H1 (cell line): ENCODE measurements around the gene AGRN. TPM values are rescaled to one million over a fixed set of nuclear protein-coding genes. Genes with fewer than 3 reads are reported as not detected.

ENCODE experiments used
- CTCF ChIA-PET: fragments of 300-600 bp; sonication (Branson Sonifier 250); formaldehyde crosslinking; loops from one replicate; lab custom pipeline; 2021; ENCODE audit not compliant: partially characterized antibody; lab: Charles Lee
- POLR2A ChIA-PET: fragments of 300-600 bp; sonication (Branson Sonifier 250); formaldehyde crosslinking; loops from one replicate; lab custom pipeline; 2021; ENCODE audit warnings: inconsistent platforms; ENCODE audit not compliant: partially characterized antibody; lab: Charles Lee
- DNase-seq, 2 experiments: peaks; one replicate each; pipeline versions ENCODE4 v3.0.0 to v3.0.0-alpha.2; 2010 to 2022; ENCODE audit warnings: low spot score in 2 of 2, low read depth in 1 of 2, mixed read lengths in 1 of 2
- FAIRE-seq: peaks from 2 replicates; lab custom pipeline; 2011; peaks lifted over from hg19 to GRCh38; lab: Jason Lieb, UNC
- H2AFZ ChIP-seq: 2 replicates; pipeline ENCODE4 v1.8.1; 2012; ENCODE audit warnings: low read length, inconsistent platforms
- H2AK5ac ChIP-seq: 2 replicates; pipeline ENCODE4 v1.6.1; 2013; ENCODE audit warnings: low read depth, low read length
- H2BK120ac ChIP-seq: replicated peaks from 2 replicates; pipeline ENCODE3; 2013; ENCODE audit warnings: low read depth, low read length, inconsistent platforms
- H2BK12ac ChIP-seq: 2 replicates; pipeline ENCODE4 v1.6.1; 2013; ENCODE audit warnings: low read depth, low read length
- H2BK15ac ChIP-seq: 2 replicates; pipeline ENCODE4 v1.6.1; 2013; ENCODE audit warnings: low read length
- H2BK20ac ChIP-seq: 2 replicates; pipeline ENCODE4 v1.6.1; 2013; ENCODE audit warnings: low read length
- H2BK5ac ChIP-seq: 2 replicates; pipeline ENCODE4 v1.6.1; 2013; ENCODE audit warnings: low read depth, low read length
- H3K14ac ChIP-seq: 2 replicates; pipeline ENCODE4 v1.6.1; 2013; ENCODE audit warnings: inconsistent platforms; ENCODE audit not compliant: insufficient read length
- H3K18ac ChIP-seq: 2 replicates; pipeline ENCODE4 v1.6.1; 2013; ENCODE audit warnings: low read length; ENCODE audit errors: extremely low read depth
- H3K23ac ChIP-seq: 2 replicates; pipeline ENCODE4 v1.6.1; 2013; ENCODE audit warnings: inconsistent platforms; ENCODE audit not compliant: insufficient read length
- H3K23me2 ChIP-seq: 2 replicates; pipeline ENCODE4 v1.6.1; 2013; ENCODE audit warnings: low read depth, low read length
- H3K27ac ChIP-seq: 2 replicates; pipeline ENCODE4 v1.6.1; 2011; ENCODE audit warnings: low read depth, low read length, inconsistent platforms
- H3K27me3 ChIP-seq, 4 experiments: replicated peaks in 1 of 4; 1 replicate in 1 of 4; 2 replicates in 3 of 4; pipeline versions ENCODE4 v1.6.1 to v1.8.1; 2011 to 2013; ENCODE audit warnings: low read length in 3 of 4, mild to moderate bottlenecking in 3 of 4, inconsistent platforms in 2 of 4, mixed read lengths in 2 of 4, moderate library complexity in 1 of 4; ENCODE audit not compliant: control insufficient read depth in 3 of 4, insufficient read depth in 3 of 4; ENCODE audit errors: extremely low read depth in 1 of 4
- H3K36me3 ChIP-seq, 4 experiments: 2 replicates each; pipeline versions ENCODE4 v1.6.1 to v1.8.1; 2011 to 2013; ENCODE audit warnings: mild to moderate bottlenecking in 4 of 4, low read length in 3 of 4, moderate library complexity in 2 of 4, control low read depth in 1 of 4, inconsistent platforms in 1 of 4; ENCODE audit not compliant: insufficient read depth in 4 of 4, control insufficient read depth in 2 of 4
- H3K4ac ChIP-seq: replicated peaks from 2 replicates; pipeline ENCODE3; 2013; ENCODE audit warnings: low read length, low read depth, mixed read lengths, inconsistent platforms; ENCODE audit not compliant: insufficient read length
- H3K4me1 ChIP-seq, 4 experiments: replicated peaks in 1 of 4; 1 replicate in 1 of 4; 2 replicates in 3 of 4; pipeline versions ENCODE4 v1.6.1 to v1.8.1; 2011 to 2013; ENCODE audit warnings: low read length in 3 of 4, inconsistent platforms in 2 of 4, mixed read lengths in 1 of 4; ENCODE audit not compliant: insufficient read depth in 4 of 4, control insufficient read depth in 3 of 4
- H3K4me2 ChIP-seq, 2 experiments: 2 replicates each; pipeline versions ENCODE4 v1.6.1 to v1.8.1; 2011 to 2013; ENCODE audit warnings: low read depth in 2 of 2, low read length in 2 of 2, control low read depth in 1 of 2, inconsistent platforms in 1 of 2, mild to moderate bottlenecking in 1 of 2; ENCODE audit not compliant: insufficient read depth in 1 of 2
- H3K4me3 ChIP-seq, 4 experiments: fragments of 200-600, 300-600 bp in 1 of 4; sonication (generic), shearing (Covaris generic), sonication (Bioruptor Twin) in 1 of 4; 2 replicates each; pipeline versions ENCODE4 v1.5.1 to v1.8.1; 2011 to 2016; ENCODE audit warnings: low read length in 4 of 4, low read depth in 3 of 4, control low read depth in 2 of 4, inconsistent platforms in 2 of 4, mild to moderate bottlenecking in 2 of 4, mixed read lengths in 1 of 4, moderate library complexity in 1 of 4; ENCODE audit not compliant: insufficient read depth in 2 of 4; ENCODE audit errors: extremely low read depth in 1 of 4
- H3K56ac ChIP-seq: replicated peaks from 2 replicates; pipeline ENCODE3; 2013; ENCODE audit warnings: low read depth, mild to moderate bottlenecking, mixed read lengths, low read length, inconsistent platforms; ENCODE audit not compliant: insufficient read length
- H3K79me1 ChIP-seq: 2 replicates; pipeline ENCODE4 v1.6.1; 2013; ENCODE audit warnings: low read depth, low read length, control low read depth
- H3K79me2 ChIP-seq, 2 experiments: 2 replicates each; pipeline versions ENCODE4 v1.6.1 to v1.8.1; 2012 to 2013; ENCODE audit warnings: low read length in 2 of 2, mild to moderate bottlenecking in 2 of 2, inconsistent platforms in 1 of 2; ENCODE audit not compliant: insufficient read depth in 2 of 2, control insufficient read depth in 1 of 2
- H3K9ac ChIP-seq, 4 experiments: replicated peaks in 1 of 4; 1 replicate in 1 of 4; 2 replicates in 3 of 4; pipeline versions ENCODE4 v1.6.1 to v1.8.1; 2011 to 2013; ENCODE audit warnings: low read depth in 3 of 4, low read length in 3 of 4, control low read depth in 2 of 4, mild to moderate bottlenecking in 2 of 4, moderate library complexity in 2 of 4, inconsistent platforms in 1 of 4; ENCODE audit errors: extremely low read depth in 1 of 4
- H3K9me3 ChIP-seq, 2 experiments: 2 replicates each; pipeline versions ENCODE4 v1.6.1 to v1.8.1; 2012 to 2013; ENCODE audit warnings: mild to moderate bottlenecking in 2 of 2, moderate library complexity in 2 of 2, control low read depth in 1 of 2, inconsistent platforms in 1 of 2, low read depth in 1 of 2, low read length in 1 of 2, mixed read lengths in 1 of 2; ENCODE audit not compliant: insufficient read depth in 2 of 2
- H4K20me1 ChIP-seq, 2 experiments: replicated peaks in 1 of 2; 2 replicates each; pipeline versions ENCODE3 to v1.8.1; 2011 to 2013; ENCODE audit warnings: inconsistent platforms in 2 of 2, low read length in 2 of 2, mild to moderate bottlenecking in 1 of 2; ENCODE audit not compliant: insufficient read depth in 2 of 2, control insufficient read depth in 1 of 2
- H4K5ac ChIP-seq: 2 replicates; pipeline ENCODE4 v1.6.1; 2013; ENCODE audit warnings: low read length, low read depth, mixed read lengths, inconsistent platforms; ENCODE audit not compliant: insufficient read length
- H4K8ac ChIP-seq: 2 replicates; pipeline ENCODE4 v1.8.0; 2013; ENCODE audit warnings: mild to moderate bottlenecking, moderate library complexity, low read length, inconsistent platforms; ENCODE audit not compliant: insufficient read depth; ENCODE audit errors: extremely low read depth
- H4K91ac ChIP-seq: replicated peaks from 2 replicates; pipeline ENCODE3; 2013; ENCODE audit warnings: low read length, mixed read lengths, inconsistent platforms; ENCODE audit not compliant: insufficient read length
- KDM1A ChIP-seq: fragments of 200-600, 300-600 bp; sonication (generic); IDR thresholded peaks from 2 replicates; pipeline ENCODE4 v1.7.1; 2016; ENCODE audit warnings: mild to moderate bottlenecking, low read length, borderline replicate concordance
- POU5F1 ChIP-seq: IDR thresholded peaks from 2 replicates; pipeline ENCODE4 v1.6.1; 2011; ENCODE audit warnings: low read depth, mild to moderate bottlenecking, low read length, moderate library complexity
- RAD21 ChIP-seq, 2 experiments: IDR thresholded peaks in 1 of 2; conservative IDR thresholded peaks in 1 of 2; 2 replicates each; pipeline ENCODE4 v1.6.1; 2011; ENCODE audit warnings: low read depth in 2 of 2, low read length in 2 of 2, improper control_type of control experiment in 1 of 2, inconsistent platforms in 1 of 2, mild to moderate bottlenecking in 1 of 2, moderate library complexity in 1 of 2
- RFX5 ChIP-seq: IDR thresholded peaks from 2 replicates; pipeline ENCODE4 v1.6.1; 2011; ENCODE audit warnings: low read depth, low read length, improper control_type of control experiment, borderline replicate concordance
- SP1 ChIP-seq: IDR thresholded peaks from 2 replicates; pipeline ENCODE4 v1.6.1; 2011; ENCODE audit warnings: low read depth, low read length
- SRF ChIP-seq: IDR thresholded peaks from 2 replicates; pipeline ENCODE4 v1.6.1; 2011; ENCODE audit warnings: mild to moderate bottlenecking, low read depth, low read length, moderate library complexity
- ZNF274 ChIP-seq: IDR thresholded peaks from 2 replicates; pipeline ENCODE4 v1.7.0; 2012; ENCODE audit warnings: low read length, borderline replicate concordance; ENCODE audit errors: extremely low read depth
- WGBS, 2 experiments: shearing (Covaris generic) in 1 of 2; methylation state at CpG; one replicate each; pipeline versions ENCODE4 v1.1.6 to v1.1.7; 2013 to 2015; ENCODE audit warnings: low lambda C conversion rate in 2 of 2, mixed read lengths in 2 of 2, inconsistent platforms in 1 of 2, low coverage in 1 of 2, missing lambda C conversion rate in 1 of 2; ENCODE audit not compliant: insufficient replicate concordance in 2 of 2, insufficient coverage in 1 of 2, insufficient read length in 1 of 2; ENCODE audit errors: extremely low coverage in 1 of 2, missing lambda C conversion rate in 1 of 2; 5-methylcytosine and 5-hydroxymethylcytosine counted together
- polyA plus RNA-seq, 7 experiments: library from polyadenylated mRNA; depleted of rRNA in 3 of 7; stranded (reverse) in 5 of 7; unstranded in 2 of 7; fragments of >200 nt in 5 of 7; fragments of 200-250 nt in 2 of 7; gene quantifications; 1 replicate in 5 of 7; 2 replicates in 1 of 7; 4 replicates in 1 of 7; pipeline versions ENCODE4 v1.2.1 to v1.2.3, GENCODE V29; 2011 to 2013; ENCODE audit warnings: missing spikeins in 2 of 7, mixed read lengths in 2 of 7
- total RNA-seq: library from RNA; stranded (reverse); fragmentation: NEBNext Ultra II Directional; extraction: Animal tissue kit (Norgen Biotek cat#: 25700); gene quantifications from 2 replicates; pipeline ENCODE4 v1.2.1, GENCODE V29; 2021
- TF ChIP-seq, protein P1 (sequence below): IDR thresholded peaks from 2 replicates; pipeline ENCODE4 v1.6.1; 2011; ENCODE audit warnings: low read length, improper control_type of control experiment

AGRN gene
- total and polyA plus RNA-seq, 2 of the 8 experiments (the other 6 are each of a cell fraction or from before 2014, with no cell fraction given): 52.3 to 155 TPM

- POLR2A ChIA-PET: interaction anchor here (0.5 to 1.5 kb wide), 5 partner anchors 9 to 58 kb away, joined by 3 to 5 read pairs (median 3); partner anchors contain the start of gene HES4
- peaks cover 2% of the 10 kb centered on the region; the same call in 1 of the 2 replicates for H3K23me2 ChIP-seq
- no peak for DNase-seq
These were observed 39.8 kb upstream of the AGRN start for GRCh38 chr1:980137-980571.

More at GRCh38 chr1:980137-980571, 39.8 kb upstream of the AGRN start:
- Histone ChIP-seq H2BK5ac (no peak overlapping the region), H3K9ac (no peak overlapping the region), H3K27me3 (peaks cover 0 to 17% (median 7%) of the 10 kb centered on the region in 4 experiments; a peak in 4 of 7 replicates), H2AFZ (no peak overlapping the region), H4K20me1 (peaks cover 0 to 12% of the 10 kb centered on the region in 2 experiments), H2BK120ac (no peak overlapping the region), H2BK20ac (no peak overlapping the region), H3K36me3 (no peaks in the 10 kb centered on the region), H3K4ac (no peak overlapping the region), H3K56ac (no peak overlapping the region), H3K9me3 (no peaks in the 10 kb centered on the region), H2BK12ac (no peak overlapping the region), H2AK5ac (no peak overlapping the region), H4K5ac (no peak overlapping the region), H3K14ac (no peak overlapping the region), H3K23ac (no peak overlapping the region), H2BK15ac (0 out of 2 replicates have a peak overlapping the region, but pooled peaks have one; percentile 61), H3K4me3 (no peak overlapping the region), H3K79me2 (no peaks in the 10 kb centered on the region), H3K4me2 (no peak overlapping the region), H3K18ac (no peak overlapping the region), H3K4me1 (peaks cover 0 to 10% (median under 1%) of the 10 kb centered on the region in 4 experiments; a peak in 4 of 7 replicates), H4K91ac (no peak overlapping the region), H3K27ac (no peak overlapping the region), H3K79me1 (no peaks in the 10 kb centered on the region), H4K8ac (peak overlapping the region; percentile 68; the same call in 1 of the 2 replicates)
- no peak for FAIRE-seq
- 94% methylated on average over 9 of the region's 13 CpGs; no CpG with 5 or more reads in 1 of the 2 experiments for WGBS, 2 experiments
- TF ChIP-seq RAD21 (IDR thresholded peaks at IDR 0.05 in 1 of 2, conservative IDR thresholded peaks at IDR 0.05 in 1 of 2; ENCODE audit: low read depth in 2 of 2, low read length in 2 of 2) (no peak), SP1 (no peak), RFX5 (no peak), SRF (no peak), KDM1A (no peak), POU5F1 (no peak), ZNF274 (no peak)
- TF ChIP-seq, protein P1, sequence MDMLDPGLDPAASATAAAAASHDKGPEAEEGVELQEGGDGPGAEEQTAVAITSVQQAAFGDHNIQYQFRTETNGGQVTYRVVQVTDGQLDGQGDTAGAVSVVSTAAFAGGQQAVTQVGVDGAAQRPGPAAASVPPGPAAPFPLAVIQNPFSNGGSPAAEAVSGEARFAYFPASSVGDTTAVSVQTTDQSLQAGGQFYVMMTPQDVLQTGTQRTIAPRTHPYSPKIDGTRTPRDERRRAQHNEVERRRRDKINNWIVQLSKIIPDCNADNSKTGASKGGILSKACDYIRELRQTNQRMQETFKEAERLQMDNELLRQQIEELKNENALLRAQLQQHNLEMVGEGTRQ: no peak
- CTCF ChIA-PET: interaction anchor here (0.8 to 6.9 kb wide), 9 partner anchors 12 to 311 kb away, joined by 3 to 86 read pairs (median 7); partner anchors contain the start of genes HES4 and ISG15
